ENCODE data around the gene RAB7B.
A peak's percentile ranks its signal among the peaks of the same experiment; 100 is the strongest.

The RAB7B gene

DNA sequence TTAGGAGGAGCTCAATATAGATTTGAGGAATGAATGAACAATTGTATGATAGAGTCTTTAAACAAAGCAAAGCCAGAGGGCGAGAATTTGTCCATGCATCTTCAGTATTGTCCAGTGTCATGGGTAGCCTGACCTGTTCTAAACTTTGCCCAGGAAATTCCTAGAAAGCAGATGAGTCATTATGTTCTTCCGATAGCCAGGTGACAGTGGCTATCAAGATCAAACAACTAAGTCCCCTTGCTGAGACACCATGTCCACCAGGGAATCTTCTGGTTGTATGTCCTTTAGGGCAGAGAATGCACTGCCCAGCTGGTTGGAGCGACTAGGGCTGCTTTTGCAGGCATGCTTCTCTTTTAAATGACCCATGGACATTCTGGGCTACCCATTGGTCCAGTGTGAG, 58.1 kb downstream of the RAB7B start:
- DNase-seq: no peak

DNA sequence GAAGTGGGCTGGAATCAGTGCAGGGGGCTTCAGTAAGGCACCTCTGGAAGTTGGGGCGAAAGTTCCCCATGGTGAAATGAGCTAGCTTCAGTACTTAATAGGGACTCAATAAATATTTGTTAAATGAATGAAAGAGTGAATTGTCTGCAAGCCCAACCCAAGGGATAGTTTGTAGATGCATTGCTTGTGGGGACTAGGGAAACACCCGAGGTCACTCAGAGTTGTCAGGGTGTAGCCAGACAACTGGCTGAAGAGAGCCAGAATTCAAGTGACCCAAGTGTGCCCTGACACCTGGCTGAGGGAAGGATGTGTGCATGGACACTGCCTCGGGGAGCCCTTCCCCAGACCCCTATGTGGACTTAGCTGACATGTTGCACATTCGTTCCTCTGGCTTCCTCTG, 58.7 kb downstream of the RAB7B start:
- no peak for DNase-seq

DNA sequence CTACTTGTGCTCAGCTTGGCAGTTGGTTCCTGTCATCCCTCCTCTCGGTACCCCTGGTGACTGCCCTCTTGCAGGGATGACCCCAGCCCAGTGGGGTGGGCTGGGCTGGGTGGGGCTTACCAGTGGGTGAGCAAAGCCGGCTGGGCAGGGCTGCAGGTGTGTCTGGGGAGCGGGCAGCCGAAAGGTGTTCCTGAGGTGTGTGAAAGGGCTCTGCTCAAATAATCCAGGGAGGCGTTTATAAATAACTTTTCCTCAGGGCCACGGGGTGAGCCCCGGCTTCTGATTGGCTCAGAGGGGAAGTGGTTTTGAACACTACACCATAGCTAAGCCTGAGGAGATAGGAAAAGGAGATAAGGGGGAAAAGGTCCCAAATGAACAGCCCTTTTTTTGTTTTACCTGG, 60.0 kb downstream of the RAB7B start, which contains the start of gene SLC26A9:
Gene SLC26A9 (minus strand): TSS at position 212 of the 400 bp plus-strand sequence. CDS start 7,636 bp downstream, outside the sequence.
- DNase-seq: no peak

DNA sequence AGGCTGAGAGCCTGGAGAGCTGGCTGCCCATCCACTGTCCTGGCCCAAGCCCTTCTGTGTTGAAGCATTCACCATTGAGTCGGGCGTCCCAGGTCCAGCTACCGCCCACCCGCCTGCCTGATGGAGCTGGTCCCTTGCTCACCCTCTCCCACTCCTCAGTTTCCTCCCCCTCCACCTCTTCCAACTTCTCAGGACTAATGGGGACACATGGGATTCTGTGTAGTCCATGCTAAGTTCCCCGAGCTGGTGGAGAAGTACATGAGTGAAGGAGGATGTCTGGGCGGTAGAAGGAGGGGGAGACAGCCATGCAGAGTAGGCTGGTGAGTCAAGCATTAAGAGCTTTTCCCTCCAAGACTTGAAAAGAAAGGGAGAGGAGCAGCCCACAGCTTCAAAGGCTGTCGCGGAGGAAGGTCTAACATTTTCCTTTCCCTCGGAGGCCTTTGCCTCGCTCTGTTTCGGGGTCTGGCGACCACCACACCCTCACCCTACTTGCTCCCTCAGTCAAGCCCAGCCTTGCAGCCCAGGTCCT, 60.5 kb downstream of the RAB7B start:
- no peak for DNase-seq

DNA sequence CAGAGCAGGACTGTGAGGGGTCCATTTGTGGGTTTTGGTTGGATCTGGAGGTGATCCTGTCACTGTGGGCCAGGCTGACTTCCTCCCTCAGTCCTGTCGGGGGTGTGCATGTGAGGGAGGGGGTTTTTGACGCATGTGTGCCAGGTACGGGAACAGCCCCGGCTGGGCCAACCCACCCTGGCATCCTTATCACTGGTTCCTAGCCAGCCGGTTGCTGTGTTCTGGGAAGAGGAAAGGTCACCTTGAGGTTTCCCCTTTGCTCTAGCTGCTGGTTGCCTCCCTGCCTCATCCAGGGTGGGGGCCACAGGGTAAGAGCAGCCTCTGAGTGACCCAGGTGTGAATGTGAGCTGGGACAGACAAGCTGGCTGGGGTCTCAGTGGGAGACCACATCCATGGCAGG, 62.5 kb downstream of the RAB7B start:
- no peak for DNase-seq

DNA sequence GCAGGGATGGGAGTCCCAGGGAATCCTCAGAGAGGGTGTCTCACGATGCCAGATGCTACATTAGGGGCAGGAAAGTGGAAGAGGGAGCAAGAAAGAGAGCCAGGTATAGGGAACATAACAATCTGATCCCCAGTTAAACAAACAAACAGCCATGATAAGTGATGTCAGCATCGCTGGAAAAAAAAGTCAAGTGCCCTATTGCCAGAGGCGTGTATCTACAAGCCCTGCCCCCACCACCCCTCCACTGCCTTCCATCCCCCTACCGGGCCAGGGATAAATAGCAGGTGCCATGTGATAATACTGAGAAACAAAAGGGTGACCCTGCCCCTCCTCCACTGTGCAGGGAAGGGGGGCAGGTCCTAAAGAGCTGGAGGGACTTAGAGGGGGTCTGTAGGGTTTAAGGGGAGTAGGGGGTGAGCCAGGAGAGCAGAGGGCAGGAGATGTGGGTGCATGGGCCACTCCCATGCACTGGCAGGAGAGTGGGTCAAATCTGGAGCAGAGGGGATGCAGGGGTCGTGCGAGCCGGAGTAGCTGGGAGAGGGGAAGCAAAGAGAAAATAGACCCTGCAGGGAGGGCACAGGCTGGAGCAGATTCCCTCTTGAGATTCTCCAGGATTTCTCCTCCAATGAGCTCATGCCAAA, 63.4 kb downstream of the RAB7B start:
- DNase-seq: peak; percentile 48

DNA sequence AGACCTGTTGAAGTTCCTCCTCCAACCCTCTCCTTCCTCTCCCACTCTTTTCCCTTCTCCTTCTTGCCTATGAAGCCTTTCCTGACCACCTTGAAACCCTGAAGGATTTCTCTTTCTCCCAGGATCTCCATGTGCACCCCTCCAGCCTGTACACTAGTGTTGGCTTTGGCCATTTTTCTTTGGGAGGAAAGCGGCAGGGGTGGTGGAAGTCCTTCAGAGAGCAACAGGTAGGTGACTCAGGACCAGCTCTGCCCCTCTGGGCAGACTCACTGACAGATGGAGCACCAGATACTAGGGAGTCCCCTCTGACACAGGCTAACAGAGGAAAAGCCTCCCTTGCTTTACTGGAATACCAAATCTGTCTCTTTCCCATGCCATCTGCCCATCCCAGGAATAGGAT, 64.5 kb downstream of the RAB7B start:
- DNase-seq: no peak

DNA sequence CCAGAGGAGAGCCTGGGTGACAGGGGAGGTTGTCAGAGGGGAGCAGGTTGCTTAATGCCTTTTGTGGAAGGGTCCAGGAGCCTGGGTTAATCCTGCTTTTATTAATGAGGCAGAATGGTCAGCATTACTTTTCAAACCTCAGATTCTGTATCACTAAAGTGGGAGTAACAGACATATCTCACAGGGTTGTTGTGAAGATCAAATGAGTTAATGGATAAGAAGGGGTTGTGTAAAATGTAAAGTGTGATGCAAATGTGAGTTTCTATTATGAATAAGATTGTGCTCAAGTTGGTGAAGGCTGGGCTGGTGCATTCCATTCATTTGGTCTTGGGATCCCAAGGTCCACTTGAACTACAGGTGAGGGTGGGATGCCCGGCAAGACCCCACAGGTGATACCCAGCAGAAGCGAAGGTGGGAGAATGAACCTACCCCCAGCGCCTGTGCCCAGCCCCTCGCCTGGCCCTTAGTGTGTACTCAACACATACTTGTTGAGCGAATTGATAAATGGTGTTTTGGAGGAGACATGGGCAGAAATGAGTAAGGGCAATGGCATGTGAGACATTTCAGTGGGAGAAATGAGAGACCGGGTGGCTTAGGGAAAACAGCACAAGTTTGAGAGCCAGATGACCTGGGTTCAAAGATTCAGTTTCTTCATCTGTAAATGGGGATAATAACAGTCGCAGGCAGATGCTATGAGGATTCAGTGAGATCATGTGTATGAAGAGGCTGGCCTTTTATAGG, 66.2 kb downstream of the RAB7B start:
- no peak for DNase-seq

DNA sequence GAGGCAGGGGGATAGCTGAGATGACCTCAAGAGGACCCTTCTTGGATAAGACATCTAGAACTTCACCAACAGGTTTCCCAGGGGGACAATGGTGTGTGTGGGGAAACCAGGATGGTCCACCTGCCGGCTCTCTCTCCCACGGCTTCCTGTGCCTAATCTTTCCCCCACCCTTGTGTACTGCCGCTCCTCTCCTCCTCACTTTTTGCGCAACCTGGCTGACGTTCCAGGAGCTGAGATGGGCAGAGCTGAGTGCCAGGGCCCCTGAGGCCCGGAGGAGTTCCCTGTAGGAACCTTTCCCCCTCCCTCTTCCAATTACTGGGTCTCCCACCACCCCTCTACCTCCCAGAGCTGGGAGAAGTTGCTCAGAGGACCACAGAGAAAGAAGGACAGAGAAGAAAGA, 66.9 kb downstream of the RAB7B start:
- DNase-seq: no peak

DNA sequence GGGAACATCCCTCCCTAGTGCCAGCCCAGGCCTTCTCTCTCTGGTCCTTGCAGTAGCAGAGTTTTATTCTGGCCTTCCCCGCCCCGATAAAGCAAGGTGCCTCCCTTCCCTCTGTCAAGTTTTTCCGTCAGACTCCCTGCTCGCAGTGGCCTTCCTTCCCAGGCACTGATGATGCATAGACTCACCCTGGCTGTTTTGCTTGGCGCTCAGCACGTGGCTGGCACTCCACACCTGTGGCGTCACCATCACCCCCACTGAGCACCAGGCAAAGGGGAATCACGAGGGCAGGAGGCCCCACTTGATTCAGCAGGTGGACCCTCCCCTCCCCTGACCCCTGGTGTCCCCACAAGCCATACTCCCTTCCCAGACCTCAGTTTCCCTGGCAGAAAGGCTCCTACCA, 67.3 kb downstream of the RAB7B start:
- DNase-seq: no peak

DNA sequence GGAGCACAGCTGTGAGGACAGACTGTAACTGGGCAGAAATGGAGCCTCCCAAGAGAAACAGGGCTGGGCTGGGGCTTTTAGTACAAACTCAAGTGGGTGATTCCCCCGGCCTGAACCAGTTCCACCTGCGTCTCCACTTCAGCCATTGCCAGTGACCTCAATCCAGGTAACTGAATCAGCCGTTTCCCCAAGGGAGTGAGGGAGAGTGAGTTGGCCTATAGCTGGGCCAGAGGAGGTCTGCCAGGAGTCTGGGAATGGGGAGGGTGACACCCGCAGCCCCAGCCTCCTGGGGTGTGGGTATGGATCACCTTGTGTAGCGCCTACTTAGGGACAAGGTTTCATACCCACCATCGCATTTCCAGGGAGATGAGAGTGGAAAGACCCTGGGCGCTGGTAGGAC, 68.4 kb downstream of the RAB7B start:
- DNase-seq: no peak

DNA sequence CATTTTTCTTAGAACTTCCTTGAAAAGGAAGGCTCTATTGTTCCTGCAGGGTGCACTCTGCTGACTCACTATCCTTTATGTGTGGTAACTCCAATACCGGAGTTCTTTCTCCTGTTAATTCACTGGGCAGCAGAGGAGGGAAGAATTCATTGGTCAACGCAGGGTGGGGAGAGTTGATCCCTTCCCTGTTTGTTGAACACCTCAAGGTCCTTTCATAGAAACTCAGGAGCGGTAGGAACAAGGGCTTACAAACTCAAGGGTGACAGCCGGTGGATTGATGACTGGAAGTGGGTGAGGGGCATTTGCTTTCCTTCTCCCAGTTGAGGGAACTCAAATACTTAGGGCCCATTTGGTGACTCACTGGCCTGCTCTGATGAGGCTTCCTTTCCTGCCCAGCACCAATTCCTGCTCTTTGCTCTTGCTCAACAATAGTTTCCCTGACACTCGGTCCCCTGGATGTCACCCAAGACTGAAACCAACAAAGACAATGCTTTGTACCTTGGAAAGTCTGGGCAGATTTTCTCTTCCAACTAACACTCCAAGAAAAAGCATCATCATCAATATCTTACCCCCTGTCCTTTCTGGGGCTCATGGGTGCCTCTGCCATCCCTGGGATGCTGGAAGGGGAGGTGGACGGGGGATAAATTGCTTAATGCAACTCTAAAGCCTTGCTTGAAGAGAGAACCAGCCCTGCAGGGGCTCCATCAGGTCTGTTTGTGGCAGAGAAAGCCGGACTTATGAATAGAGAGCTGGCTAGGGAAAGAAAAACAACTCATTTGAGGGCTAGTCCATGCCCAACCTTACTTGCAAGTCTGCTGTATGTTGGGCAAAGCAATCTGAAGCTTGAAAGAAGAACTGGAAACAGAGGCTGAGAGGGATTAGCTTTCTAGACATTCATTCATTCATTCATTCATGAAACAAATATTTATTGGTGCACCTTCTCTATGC, 69.2 kb downstream of the RAB7B start:
- DNase-seq: no peak

DNA sequence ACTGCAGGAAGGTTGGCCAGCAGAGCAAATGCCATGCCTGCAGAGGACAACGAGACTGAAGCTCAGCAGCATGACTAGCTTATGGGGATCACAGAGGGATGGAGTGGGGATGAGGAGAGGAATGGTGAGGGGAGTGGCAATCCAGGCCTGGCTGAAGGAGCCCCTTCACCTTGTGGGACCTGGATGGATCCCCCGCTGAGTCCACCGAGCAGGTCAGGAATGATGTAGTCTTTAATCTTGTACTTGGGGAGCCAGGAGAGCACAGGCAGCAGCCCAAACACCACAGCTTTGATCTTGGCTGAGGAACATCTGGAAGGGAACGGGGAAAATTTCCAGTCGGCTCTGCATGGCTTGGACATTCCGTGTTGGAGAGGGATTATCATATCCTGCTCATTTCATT, 70.4 kb downstream of the RAB7B start:
- no peak for DNase-seq

DNA sequence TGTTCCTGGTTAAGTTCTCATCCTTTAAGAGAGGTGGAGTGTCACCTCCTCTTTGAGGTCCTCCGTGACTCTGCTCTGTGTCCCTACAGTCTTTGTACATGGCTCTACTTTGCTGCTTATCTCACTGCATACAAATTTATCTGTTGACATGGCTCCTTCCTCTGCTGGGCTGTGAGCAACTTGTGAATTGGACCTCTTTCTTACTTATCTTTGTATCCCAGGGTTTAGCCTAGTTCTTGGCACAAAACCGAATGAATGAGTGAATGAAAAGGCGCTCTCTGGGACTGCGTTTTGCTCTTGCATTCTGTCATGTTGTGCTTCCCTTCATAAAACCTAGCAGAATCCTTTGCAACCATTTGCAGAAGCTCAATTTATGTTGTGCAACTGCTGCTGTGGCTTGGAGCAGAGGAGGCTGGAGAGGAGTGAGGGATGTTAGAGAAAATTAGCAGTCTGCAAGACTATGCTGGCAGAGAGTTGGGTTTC, 72.4 kb downstream of the RAB7B start:
- DNase-seq: no peak

DNA sequence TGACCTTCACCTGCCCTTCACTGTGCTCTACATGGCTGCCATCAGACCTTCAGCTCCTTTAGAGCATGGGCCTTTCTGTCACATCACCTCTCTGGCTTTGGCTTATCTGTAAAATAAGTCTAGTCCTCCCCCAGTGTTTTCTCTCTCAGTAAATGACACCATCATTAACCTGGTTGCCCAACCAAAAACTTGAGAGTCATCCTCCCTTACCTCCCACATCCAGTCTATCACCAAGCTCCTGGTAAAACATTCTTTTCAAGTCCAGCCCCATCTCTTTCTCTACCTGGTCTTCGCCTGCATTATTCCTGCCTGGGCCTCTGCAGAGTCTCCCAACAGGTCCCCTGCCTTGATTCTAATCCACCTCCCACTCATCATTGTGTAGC, 73.0 kb downstream of the RAB7B start:
- no peak for DNase-seq

DNA sequence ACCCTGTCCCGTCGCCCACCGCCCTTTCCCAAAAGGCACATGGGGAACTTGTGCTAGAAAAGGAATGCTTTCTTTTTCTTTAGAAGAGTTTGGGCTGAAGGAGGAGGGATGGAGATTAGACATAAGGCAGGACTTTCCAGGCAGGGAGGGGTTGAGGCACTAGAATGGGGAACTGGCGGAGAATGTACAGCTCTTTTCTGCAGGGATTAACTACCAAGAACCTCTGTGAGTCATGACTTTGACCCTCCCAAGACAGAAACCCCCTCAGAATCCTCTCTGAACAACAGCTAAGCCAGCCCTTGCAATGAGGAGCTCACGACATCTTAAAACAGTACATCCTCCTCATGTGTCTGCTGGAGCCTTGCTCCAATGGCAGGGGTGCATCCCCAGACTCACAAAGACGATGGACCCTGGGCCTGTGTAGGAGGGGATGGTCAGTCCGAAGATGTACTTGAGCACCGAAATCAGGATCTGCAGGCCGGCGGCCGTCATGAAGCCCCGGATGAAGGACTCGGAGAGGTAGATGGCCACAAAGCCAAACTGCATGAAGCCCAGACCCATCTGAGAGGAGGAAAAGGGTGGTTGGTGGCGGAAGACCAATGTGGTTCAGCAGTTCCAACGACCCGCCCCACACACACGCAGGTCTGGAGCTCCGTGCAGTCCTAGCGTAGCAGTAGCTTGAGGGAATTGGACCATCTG, 73.5 kb downstream of the RAB7B start:
- no peak for DNase-seq

DNA sequence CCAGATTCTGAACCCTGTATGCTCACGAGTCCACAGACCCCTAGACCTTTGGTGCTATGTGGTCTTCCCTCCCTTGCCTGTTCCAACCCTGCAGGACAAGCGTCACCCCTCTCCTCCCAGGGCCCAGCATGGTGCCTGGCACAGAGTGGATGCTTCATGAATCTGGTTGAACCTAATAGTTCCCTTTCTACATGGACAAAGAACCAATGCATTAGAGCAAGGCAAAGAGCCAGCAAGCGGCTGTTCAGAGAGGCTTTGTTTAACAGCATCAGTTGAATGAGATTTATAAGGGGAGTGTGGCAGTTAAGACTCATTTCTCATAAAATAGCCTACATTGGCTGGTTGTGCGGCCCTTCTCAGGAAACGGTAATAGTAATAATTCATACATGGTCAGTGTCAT, 74.9 kb downstream of the RAB7B start:
- DNase-seq: no peak

DNA sequence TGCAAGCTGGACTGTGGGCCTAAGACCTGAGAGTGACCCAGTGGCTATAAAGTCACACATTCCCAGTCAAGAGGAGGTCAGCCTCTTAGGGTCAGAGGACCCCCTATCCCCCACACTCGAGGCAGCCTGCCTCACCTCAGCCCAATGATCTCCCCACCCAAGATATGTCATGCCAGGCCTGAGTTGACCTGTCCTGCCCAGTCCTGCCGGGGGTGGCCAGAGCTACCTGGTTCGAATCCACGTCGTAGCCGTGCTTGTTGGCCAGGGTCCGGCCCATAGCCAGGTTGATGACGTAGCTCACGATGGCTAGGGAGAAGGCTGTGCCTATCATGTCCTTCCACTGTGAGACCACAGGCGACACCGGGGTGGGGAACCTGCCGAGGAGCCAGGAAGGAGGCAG, 75.5 kb downstream of the RAB7B start:
- DNase-seq: no peak

DNA sequence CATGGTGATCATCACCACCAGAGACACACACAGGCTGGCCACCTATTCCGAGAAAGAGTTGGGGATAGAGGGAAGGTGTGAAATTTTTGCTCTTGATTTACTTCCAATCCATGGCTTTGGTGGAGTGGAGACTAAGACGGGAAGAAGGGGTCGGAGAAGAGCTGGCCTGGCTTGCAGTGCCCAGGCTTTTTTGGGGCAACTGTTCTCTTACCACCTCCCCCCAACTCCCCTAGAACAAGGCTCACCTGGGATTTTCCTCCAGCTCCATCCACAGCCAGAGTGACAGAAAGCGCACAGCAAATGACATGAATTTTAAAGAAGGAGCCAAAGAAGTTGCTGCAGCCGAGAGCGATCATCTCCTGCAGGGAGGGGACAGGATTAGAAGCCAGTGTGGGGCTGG, 75.9 kb downstream of the RAB7B start:
- no peak for DNase-seq
